HepG2 (cell line): ENCODE data around the gene SAA2. TPM values are rescaled to one million over a fixed set of nuclear protein-coding genes. Genes with fewer than 3 reads are reported as not detected.
A peak's percentile ranks its signal among the peaks of the same experiment; 100 is the strongest.

Source experiments
- ATF3 ChIP-seq: sonication (generic); formaldehyde crosslinking; IDR thresholded peaks from 2 replicates; pipeline ENCODE4 v1.4.0; 2020; ENCODE audit warnings: missing genetic modification reagents
- BCL3 ChIP-seq: sonication (generic); formaldehyde crosslinking; IDR thresholded peaks from 2 replicates; pipeline ENCODE4 v1.5.1; 2020; ENCODE audit warnings: mild to moderate bottlenecking, missing genetic modification reagents, moderate library complexity
- HHEX ChIP-seq: IDR thresholded peaks from 2 replicates; pipeline ENCODE4 v1.6.1; 2016; ENCODE audit warnings: control low read depth
- HMG20A ChIP-seq: IDR thresholded peaks from 2 replicates; pipeline ENCODE4 v1.6.1; 2016; ENCODE audit warnings: borderline replicate concordance
- HOMEZ ChIP-seq: IDR thresholded peaks from 2 replicates; pipeline ENCODE4 v1.6.1; 2016; ENCODE audit warnings: low read depth
- IKZF1 ChIP-seq: fragments of 450-650 bp; IDR thresholded peaks from 2 replicates; pipeline ENCODE4 v1.7.1; 2016
- MLX ChIP-seq: IDR thresholded peaks from 2 replicates; pipeline ENCODE4 v1.6.1; 2016
- PAXIP1 ChIP-seq: sonication (generic); formaldehyde crosslinking; conservative IDR thresholded peaks from 2 replicates; pipeline ENCODE4 v1.4.0; 2020; ENCODE audit warnings: mild to moderate bottlenecking, missing genetic modification reagents, moderate library complexity
- PHF5A ChIP-seq: IDR thresholded peaks from one replicate; pipeline ENCODE4 v1.6.1; 2018; ENCODE audit warnings: low read depth, missing genetic modification reagents; ENCODE audit not compliant: unreplicated experiment
- RXRB ChIP-seq: IDR thresholded peaks from 2 replicates; pipeline ENCODE4 v1.6.1; 2016; ENCODE audit warnings: borderline replicate concordance, missing genetic modification reagents, missing compliant biosample characterization
- SMAD9 ChIP-seq: sonication (generic); formaldehyde crosslinking; IDR thresholded peaks from 2 replicates; pipeline ENCODE4 v1.5.1; 2020; ENCODE audit warnings: mild to moderate bottlenecking, missing genetic modification reagents
- U2AF2 ChIP-seq: fragments of 200-400 bp; formaldehyde crosslinking; IDR thresholded peaks from 2 replicates; pipeline ENCODE4 v1.6.1; 2017; ENCODE audit warnings: low read depth, mild to moderate bottlenecking, low read length
- YEATS2 ChIP-seq: sonication (generic); formaldehyde crosslinking; IDR thresholded peaks from 2 replicates; pipeline ENCODE4 v1.4.0; 2020; ENCODE audit warnings: missing genetic modification reagents, borderline replicate concordance
- ZNF274 ChIP-seq: sonication (generic); formaldehyde crosslinking; IDR thresholded peaks from 2 replicates; pipeline ENCODE4 v1.5.1; 2020; ENCODE audit warnings: mild to moderate bottlenecking, missing genetic modification reagents
- ZNF329 ChIP-seq: sonication (generic); formaldehyde crosslinking; IDR thresholded peaks from 2 replicates; pipeline ENCODE4 v1.9.0; 2021; ENCODE audit warnings: low read depth, mild to moderate bottlenecking, missing genetic modification reagents
- ZNF503 ChIP-seq: sonication (generic); formaldehyde crosslinking; IDR thresholded peaks from 2 replicates; pipeline ENCODE4 v1.4.0; 2020; ENCODE audit warnings: missing genetic modification reagents
- ZNF549 ChIP-seq: sonication (generic); formaldehyde crosslinking; IDR thresholded peaks from 2 replicates; pipeline ENCODE4 v1.5.0; 2020; ENCODE audit warnings: missing genetic modification reagents
- ZNF629 ChIP-seq: sonication (generic); formaldehyde crosslinking; conservative IDR thresholded peaks from 2 replicates; pipeline ENCODE4 v1.5.0; 2020; ENCODE audit warnings: missing genetic modification reagents
- ZNF710 ChIP-seq: sonication (generic); formaldehyde crosslinking; IDR thresholded peaks from 2 replicates; pipeline ENCODE4 v1.5.0; 2020; ENCODE audit warnings: mild to moderate bottlenecking, missing genetic modification reagents, borderline replicate concordance
- polyA plus RNA-seq, 8 experiments: library from polyadenylated mRNA; depleted of rRNA in 3 of 8; stranded (reverse) in 7 of 8; unstranded in 1 of 8; fragments of >200 nt; fragmentation: Illumina TruSeq in 4 of 8; extraction: Trizol in 4 of 8; gene quantifications; 2 replicates each; pipeline versions ENCODE4 v1.2.1 to v1.2.3, GENCODE V29; 2011 to 2016; ENCODE audit warnings: low read depth in 4 of 8, missing spikeins in 1 of 8, mixed read lengths in 1 of 8; ENCODE audit not compliant: insufficient read depth in 1 of 8
- total RNA-seq, 5 experiments: library from RNA; depleted of rRNA; stranded (reverse); fragments of >200 nt; fragmentation: Illumina TruSeq; extraction: Trizol; gene quantifications; 2 replicates each; pipeline ENCODE4 v1.2.3, GENCODE V29; 2016; ENCODE audit warnings: low read depth in 1 of 5

Gene SAA2
- total and polyA plus RNA-seq, 2 of the 13 experiments (the other 11 are each of a cell fraction or from before 2014, with no cell fraction given): 0.27 TPM; not detected in 1

- TF ChIP-seq BCL3 (CRISPR knock-in tag) (no peak), ZNF329 (CRISPR knock-in tag) (no peak), PHF5A (CRISPR knock-in tag) (no peak), HHEX (CRISPR knock-in tag) (no peak), ZNF549 (CRISPR knock-in tag) (no peak), HMG20A (CRISPR knock-in tag) (peak; percentile 40; the same call in 1 of the 2 replicates), RXRB (CRISPR knock-in tag) (peak; percentile 12; the same call in 1 of the 2 replicates), ATF3 (CRISPR knock-in tag) (no peak), ZNF274 (CRISPR knock-in tag) (no peak), HOMEZ (CRISPR knock-in tag) (peak; percentile 63; the same call in 1 of the 2 replicates), ZNF503 (CRISPR knock-in tag) (no peak), MLX (CRISPR knock-in tag) (peak; percentile 66), YEATS2 (no peak), PAXIP1 (peak; percentile 86), IKZF1 (no peak), U2AF2 (no peak), ZNF629 (CRISPR knock-in tag) (no peak), ZNF710 (CRISPR knock-in tag) (peak; percentile 30; the same call in 1 of the 2 replicates), SMAD9 (CRISPR knock-in tag) (no peak)
Observed at GRCh38 chr11:18239655-18240054, 8.8 kb downstream of the SAA2 start (continued).
